ENCODE results near the gene FAM131C.
"Not testable (repeated sequence)": the region's sequence is repeated elsewhere in the genome, so short reads cannot be mapped to it uniquely, and the experiment has no call there.

FAM131C gene

GRCh38 chr1:16076031-16076864 lies 2.8 kb upstream of the FAM131C start:
- no peak for DNase-seq

GRCh38 chr1:16075337-16076030 lies 2.0 kb upstream of the FAM131C start:
- DNase-seq, result no peak

- DNase-seq, result no peak
Observed at GRCh38 chr1:16074217-16074616, 766 bp upstream of the FAM131C start.

GRCh38 chr1:16072616-16073484 lies 601 bp downstream of the FAM131C start:
- no peak for DNase-seq

GRCh38 chr1:16072095-16072494 lies 1.4 kb downstream of the FAM131C start:
- DNase-seq, result no peak

- DNase-seq, result no peak
Observed at GRCh38 chr1:16071614-16072013, 1.8 kb downstream of the FAM131C start.

GRCh38 chr1:16070640-16071355 lies 2.7 kb downstream of the FAM131C start:
- DNase-seq, result no peak

GRCh38 chr1:16068356-16069270 lies 4.8 kb downstream of the FAM131C start:
- DNase-seq, result no peak

- DNase-seq, result no peak
Observed at GRCh38 chr1:16067933-16068332, 5.5 kb downstream of the FAM131C start.

GRCh38 chr1:16067127-16067768 lies 6.2 kb downstream of the FAM131C start:
- DNase-seq, result no peak

- DNase-seq, result no peak
Observed at GRCh38 chr1:16066245-16066644, 7.2 kb downstream of the FAM131C start.

GRCh38 chr1:16065269-16065576 lies 8.2 kb downstream of the FAM131C start:
- DNase-seq, result no peak

- no peak for DNase-seq
Observed at GRCh38 chr1:16064536-16065268, 8.7 kb downstream of the FAM131C start.

GRCh38 chr1:16063921-16064320 lies 9.5 kb downstream of the FAM131C start:
- no peak for DNase-seq

GRCh38 chr1:16063226-16063829 lies 10.1 kb downstream of the FAM131C start:
- DNase-seq, result no peak

- DNase-seq, result not testable (repeated sequence)
Observed at GRCh38 chr1:16062687-16063075, 10.8 kb downstream of the FAM131C start.

- not testable (repeated sequence) for DNase-seq
Observed at GRCh38 chr1:16061989-16062686, 11.3 kb downstream of the FAM131C start.

GRCh38 chr1:16061266-16061665 lies 12.2 kb downstream of the FAM131C start:
- DNase-seq, result no peak

Data from effector CD8-positive, alpha-beta T cell (primary cell).